GM19467 (cell line): ENCODE results near the gene CHAT.
A peak's percentile ranks its signal among the peaks of the same experiment; 100 is the strongest.

Experiments used
- ATAC-seq: cut with Tn5 transposase; IDR thresholded peaks from one replicate; pipeline ENCODE4 v1.9.1; 2021; ENCODE audit warnings: mild to moderate bottlenecking, moderate library complexity; ENCODE audit not compliant: unreplicated experiment

The CHAT gene

GRCh38 chr10:49596836-49597235, 17.0 kb upstream of the CHAT start:
- ATAC-seq, result no peak

DNA sequence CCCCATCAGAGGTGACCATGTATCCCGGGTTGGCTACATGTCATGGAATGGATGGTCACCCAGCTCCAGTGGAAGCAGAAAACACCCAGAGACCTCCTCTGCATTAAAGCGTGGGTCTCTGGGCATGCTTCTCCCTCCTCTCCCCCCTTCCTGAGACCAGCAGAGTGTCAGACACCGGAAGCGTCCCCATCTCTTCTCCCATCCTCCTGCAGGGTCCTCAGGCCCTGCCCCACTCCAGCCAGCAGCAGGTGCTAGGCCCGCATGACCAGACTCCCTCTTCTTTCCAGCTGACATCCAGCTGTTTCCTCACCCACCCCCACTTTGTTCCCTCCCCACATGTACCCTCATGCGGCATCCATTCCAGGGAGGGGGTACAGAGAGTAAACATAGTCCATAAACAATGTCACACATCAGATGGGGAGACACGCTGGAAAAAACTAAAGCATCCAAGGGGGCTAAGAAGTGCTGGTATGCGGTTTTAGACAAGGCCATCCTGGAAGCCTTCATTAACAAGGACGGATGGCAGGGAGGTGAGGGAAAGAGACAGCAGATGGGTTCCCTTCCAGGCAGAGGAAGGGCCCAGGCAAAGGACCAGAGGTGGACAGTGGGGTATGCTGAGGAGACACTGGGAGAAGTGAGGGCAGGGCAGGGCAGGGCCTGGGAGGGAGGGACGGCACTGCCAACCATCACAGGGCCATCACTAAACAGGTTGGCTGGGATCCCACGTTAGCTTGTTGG, 16.2 kb upstream of the CHAT start:
- no peak for ATAC-seq

GRCh38 chr10:49598164-49598856, 15.5 kb upstream of the CHAT start:
- no peak for ATAC-seq

DNA sequence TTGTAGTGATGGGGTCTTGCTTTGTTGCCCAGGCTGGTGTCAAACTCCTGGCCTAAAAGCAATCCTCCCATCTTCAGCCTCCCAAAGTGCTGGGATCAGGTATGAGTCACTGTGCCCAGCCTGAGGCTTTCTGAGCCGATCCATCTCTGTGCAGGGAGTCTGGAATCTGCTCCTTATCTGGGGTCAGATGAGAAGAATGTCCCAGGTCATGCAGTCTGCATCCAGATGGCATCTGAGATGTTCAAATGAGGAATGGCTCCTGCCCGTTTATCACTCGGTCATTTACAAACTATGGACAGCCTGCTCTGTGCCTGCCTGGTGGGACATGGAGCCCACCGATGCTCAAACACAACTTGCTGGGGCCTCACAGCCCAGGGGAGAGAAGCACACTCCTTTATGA, 14.9 kb upstream of the CHAT start:
- no peak for ATAC-seq

DNA sequence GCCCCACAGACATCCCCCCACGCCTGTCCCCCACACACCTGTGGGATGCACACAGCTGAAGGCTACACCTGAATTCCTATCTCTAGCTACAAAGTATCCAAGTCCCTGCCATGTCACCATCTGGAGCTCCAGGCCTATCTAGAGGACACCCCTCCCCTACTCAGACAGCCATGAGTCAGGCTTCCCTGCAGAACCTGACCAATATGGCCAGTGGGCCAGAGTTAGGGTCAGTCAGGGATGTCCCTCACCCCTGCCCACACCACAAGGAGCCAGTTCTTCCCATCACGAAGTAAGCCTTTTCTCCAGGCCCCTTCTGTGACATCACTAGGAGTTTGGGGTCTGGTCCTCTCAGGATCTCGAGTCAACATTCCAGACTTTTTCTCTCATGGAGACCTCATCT, 14.3 kb upstream of the CHAT start:
- no peak for ATAC-seq

DNA sequence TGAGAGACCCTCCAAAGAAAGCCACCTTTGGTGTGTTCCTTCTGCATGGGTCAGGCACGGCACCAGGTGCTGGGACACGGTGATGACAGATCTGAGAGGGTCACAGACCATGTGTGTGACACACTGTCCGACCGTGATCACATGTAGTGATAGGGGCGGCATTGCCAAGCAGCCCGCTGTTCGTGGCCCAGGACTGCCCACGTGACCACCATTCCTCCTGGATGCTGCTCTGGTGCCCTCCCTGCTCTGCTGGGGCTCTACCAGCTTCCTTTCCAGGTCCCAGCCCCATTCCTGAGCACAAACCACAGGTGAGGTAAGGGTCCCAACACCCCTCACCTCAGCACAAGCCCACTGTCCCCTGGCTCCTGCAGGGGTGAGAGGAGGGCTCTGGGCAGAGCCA, 13.8 kb upstream of the CHAT start:
- no peak for ATAC-seq

DNA sequence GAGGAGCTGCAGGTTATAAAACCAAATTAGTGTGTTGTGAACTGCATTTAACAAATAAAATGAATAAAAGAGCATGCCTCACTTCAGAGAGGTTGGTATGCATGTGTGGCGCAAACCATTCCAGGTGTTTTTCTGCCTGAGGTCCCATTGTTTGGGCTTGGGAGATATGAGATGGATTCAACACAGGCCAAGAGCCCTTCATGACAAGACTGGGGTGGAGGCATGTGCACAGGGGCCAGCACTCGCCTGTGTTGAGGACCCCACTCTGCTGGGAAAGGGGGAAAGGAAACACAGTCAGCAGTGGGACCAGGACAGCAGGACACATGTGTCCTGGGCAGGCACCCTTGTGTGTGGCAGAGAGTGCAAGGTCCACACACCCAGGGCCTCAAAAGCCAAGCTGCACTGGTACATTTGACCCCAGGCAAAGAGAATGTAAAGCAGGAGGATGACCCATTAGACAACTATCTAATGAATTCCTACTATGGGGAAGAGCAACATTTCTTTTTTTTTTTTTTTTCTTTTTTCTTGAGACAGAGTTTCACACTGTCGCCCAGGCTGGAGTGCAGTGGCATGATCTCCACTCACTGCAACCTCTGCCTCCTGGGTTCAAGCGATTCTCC, 12.9 kb upstream of the CHAT start:
- no peak for ATAC-seq

DNA sequence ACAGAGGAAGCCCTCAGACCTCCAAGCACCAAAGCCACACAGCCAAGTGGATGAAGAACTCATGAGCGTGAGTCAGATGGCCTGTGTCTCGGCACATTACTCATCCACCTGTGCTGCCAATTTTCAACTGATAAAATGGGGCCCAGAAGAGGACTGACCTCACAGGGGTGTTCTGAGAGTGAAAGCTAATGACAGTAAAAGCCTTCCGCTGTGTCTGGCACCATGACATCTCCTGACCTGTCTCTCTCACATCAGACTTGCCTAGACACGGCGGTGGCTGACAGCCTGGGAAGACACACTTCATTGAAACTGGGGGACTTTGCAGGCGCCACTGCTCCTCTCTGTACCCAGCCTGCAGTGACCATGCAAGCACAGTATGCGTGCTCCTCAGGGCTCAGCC, 12.0 kb upstream of the CHAT start:
- no peak for ATAC-seq

GRCh38 chr10:49602380-49603023, 11.3 kb upstream of the CHAT start:
- no peak for ATAC-seq

GRCh38 chr10:49605216-49605938, 8.5 kb upstream of the CHAT start:
- ATAC-seq, result no peak

DNA sequence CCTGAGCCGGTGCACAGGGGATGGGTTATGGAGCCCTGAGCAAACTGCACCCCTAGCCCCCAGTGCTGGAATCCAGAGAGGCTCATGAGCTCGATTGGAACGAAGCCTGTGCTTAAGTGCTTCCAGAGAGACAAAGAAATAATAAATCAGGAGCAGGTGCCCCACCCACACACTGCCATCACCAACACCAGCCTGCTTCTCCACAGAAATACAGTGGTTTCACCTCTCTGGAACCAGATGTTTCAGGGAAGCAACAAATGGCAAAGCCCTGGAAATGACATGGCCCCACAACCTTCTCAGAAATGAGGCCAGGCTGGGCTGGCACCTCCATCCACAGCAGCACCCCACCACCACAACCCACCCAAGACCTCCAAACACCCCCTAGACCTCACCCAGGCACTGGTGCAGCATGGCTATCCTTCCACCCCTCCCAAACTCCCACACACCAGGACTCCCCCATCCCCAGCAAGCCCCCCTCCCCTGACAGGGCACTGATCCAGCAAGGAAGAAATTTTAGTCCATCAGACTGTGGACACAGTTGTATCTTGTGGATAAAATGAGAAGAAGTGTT, 7.8 kb upstream of the CHAT start:
- no peak for ATAC-seq

DNA sequence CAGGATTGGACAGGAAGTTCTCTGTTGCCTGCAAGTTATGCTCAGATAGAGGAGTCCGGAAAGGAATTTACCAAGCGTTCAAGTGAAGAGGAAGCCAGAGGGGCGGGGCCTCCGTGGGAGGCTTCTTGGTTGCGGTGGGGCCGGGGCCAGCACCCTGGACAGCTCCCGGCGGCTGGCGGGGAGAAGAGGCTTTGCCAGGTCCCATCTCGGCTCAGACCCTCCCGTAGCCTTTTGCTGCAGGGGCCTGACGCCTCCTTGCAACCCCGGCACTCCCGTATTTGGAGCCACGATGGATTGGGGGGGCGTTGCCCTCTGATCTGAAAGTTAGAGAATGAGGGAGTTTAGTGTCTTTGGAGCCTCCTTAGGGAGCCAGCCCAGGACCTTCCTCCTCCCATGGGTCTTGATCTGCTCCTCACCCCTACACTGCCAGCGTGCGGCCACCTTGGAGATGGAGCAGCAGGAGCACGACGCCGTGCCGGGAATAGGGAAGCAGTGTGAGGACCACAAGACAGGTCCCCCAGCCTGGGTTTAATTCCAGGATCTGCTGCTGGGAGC, 6.8 kb upstream of the CHAT start:
- peak; percentile 65 for ATAC-seq

DNA sequence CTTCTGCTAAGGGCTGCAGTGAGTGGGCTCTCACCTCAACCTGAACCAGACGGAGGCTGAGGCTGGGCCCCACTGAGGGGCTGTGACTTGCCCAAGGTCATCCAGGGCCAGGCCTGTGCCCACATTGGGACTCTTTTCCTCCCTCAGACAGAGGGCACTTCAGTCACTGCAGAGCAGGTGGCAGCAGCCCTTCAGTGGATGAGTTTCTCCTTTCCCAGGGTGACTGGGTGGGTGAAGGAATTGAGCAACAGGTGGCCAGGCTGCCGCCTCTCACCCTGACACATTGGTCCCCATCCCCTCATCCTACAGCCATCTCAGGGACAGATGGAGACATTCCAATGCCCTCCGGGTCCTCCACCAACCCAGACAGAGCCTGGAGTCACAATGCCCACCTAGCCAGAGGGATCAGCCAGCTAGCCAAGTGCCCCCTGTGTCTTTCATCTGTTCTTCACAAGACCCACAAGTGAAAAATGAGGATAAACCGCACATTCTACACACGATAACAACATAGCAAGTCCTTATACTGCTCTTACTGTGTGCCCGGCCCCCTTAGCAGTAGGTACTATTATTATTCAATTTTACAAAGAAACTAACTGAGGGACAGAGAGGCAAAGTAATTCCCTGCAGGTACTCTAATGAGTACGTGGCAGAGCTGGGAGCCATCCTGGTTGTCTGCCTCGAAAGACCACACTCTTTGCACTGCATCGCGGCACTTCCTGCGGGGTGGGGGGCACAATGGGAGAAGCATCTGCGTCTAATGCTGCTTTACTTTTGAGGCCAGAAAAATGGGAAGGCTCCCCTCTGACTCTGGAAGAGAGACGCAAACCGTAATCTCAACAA, 5.5 kb upstream of the CHAT start:
- no peak for ATAC-seq

DNA sequence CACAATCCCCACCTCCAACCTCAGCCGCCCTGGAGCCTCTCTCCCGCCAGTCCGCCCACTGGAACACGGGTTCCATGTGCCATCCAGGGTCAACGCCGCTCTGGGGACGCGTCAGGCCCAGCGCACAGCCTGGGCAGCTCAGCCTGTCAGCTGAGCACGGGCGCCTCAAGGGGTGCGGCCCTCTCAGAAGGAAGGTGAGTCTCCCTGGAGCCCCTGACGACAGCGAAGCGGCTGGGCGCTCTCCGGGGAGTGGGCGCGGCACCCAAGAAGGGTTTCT, 4.9 kb upstream of the CHAT start:
- ATAC-seq, result no peak

- ATAC-seq, result no peak
Measured at GRCh38 chr10:49609283-49610113, 4.3 kb upstream of the CHAT start.

DNA sequence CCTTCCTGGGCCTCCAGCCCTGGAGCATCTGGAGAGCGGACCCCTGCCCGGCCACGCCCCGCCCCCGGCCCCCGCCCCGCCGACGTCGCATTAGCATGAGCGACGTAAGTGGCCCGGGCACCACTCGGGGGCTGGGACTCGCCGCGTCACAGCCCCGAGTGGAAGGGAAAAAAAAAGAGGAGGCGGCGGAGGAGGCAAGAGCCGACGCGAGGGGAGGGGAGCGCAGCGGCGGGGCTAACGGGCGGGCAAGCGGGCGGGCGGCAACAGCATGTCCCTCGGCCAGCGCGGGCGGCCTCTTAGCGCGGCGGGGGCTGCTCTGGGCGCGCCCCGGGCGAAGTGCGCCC, 3.8 kb upstream of the CHAT start, which contains the start of gene SLC18A3:
SLC18A3 (plus strand) TSS at position 197 of the 344 bp plus-strand sequence. CDS start 431 bp downstream, outside the sequence.
- ATAC-seq, result no peak

- no peak for ATAC-seq
Measured at GRCh38 chr10:49610458-49611165, 3.2 kb upstream of the CHAT start.

- ATAC-seq, result no peak
Measured at GRCh38 chr10:49611166-49611815, 2.5 kb upstream of the CHAT start.
